ENCODE data around the gene BMERB1.
"Not testable (repeated sequence)": the region's sequence is repeated elsewhere in the genome, so short reads cannot be mapped to it uniquely, and the experiment has no call there.

BMERB1 gene

DNA sequence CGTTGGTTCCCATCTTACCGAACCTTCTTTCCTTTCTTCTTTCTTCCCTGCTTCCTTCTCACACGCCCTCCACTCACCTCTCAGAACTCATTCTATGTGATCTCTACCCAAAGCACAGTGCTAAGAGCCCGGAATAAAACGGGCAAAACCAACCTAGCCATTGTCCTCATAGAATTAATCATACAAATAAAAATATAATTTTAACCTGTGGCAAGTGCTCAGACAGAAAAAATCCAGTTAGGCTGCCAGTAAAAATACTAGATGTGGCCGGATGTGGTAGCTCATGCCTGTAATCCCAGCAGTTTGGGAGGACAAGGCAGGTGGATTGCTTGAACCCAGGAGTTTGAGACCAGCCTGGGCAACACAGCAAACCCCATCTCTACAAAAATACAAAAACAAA lies 27.0 kb downstream of the BMERB1 start:
- no peak for DNase-seq (ENCODE audit: low read depth in 2 of 2)

DNA sequence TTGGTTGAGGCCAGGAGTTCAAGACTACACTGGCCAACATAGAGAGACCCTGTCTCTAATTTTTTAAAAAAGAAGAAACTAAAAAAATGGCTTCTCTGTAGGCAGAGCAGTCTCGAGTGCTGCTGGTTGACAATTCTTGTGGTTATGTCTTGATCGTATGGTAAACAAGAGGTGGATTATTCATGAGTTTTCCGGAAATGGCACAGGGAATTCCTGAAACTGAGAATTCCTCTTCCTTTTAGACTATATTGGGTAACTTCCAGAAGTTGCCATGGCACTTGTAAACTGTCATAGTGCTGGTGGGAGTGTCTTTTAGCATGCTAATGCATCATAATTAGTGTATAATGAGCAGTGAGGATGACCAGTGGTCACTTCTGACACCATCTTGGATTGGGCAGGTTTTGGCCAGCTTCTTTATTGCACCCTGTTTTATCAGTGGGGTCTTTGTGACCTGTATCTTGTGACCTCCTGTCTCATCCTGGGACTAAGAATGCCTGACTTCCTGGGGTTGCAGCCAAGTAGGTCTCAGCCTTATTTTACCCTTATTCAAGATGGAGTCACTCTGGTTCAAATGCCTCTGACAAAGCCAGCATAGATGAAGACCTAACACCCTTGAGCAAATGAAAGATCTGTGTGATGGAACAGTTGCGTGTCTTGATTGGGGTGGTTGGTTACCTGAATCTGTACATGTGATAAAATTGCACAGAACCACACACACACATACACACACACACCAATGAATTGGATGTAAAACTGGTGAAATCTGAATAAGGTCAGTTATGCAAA lies 30.2 kb downstream of the BMERB1 start:
- DNase-seq (ENCODE audit: low read depth in 2 of 2) = no peak

DNA sequence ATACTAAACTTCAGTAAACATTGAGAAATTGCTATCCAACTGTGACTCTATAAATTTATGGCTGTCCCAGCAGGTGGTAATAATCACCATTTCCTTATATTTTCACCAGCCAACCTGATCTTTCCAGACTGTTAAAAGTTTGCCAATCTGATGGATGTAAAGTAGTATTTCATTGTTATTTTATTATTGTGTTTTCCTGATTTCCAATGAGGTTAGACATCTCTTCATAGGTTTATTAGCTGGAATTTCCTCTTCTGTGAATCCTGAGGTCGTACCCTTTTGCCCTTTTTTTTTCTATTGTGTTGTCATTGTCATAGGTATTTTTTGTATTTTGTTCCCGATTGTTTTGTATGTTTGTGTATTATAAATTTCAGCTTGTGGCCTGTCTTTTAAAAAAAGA lies 31.7 kb downstream of the BMERB1 start:
- DNase-seq (ENCODE audit: low read depth in 2 of 2) = no peak

DNA sequence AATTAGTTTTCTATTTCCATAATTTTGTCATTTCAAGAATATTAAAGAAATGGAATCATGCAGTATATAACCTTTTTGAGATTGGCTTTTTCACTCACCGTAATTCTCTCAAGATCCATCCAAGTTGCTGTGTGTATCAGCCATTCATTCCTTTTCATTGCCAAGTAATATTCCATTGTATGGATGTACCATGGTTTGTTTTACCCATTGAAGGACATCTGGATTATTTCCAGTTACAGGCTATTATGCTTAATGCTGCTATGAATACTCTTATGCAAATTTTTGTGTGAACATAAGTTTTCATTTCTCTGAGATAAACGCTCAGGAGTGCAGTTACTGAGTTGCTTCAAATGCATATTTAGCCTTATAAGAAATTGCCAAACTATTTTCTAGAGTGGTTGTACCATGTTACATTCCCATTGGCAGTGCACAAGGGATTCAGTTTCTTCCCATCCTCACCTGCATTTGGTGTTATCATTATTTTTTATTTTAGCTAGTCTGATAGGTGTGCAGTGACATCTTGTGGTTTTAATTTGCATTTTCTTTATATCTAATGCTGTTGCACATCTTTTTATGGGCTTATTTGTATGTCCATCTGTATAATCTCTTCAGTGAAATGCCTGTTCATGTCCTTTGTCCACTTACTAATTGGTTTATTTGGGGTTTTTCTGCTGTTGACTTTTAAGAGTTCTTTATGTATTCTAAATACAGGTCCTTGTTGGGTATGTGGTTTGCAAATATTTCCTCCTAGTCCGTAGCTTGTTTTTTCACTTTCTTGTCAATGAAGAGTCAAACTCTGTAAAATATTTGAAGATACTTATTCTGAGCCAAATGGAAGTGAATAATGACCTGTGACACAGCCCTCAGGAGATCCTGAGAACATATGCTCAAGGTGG lies 32.7 kb downstream of the BMERB1 start:
- DNase-seq (ENCODE audit: low read depth in 2 of 2) = no peak

DNA sequence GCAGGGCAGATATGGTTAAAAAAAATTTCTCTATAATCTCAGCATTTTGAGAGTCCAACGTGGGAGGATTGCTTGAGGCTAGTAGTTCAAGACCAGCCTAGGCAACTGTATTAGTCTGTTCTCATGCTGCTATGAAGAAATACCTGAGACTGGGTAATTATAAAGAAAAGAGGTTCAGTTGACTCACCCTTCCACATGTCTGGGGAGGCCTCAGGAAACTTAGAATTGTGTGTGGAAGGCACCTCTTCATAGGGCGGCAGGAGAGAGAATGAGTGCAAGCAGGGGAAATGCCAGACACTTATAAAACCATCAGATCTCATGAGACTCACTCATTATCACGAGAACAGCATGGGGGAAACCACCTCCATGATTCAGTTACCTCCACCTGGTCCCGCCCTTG lies 42.6 kb downstream of the BMERB1 start:
- DNase-seq (ENCODE audit: low read depth in 2 of 2) = not testable (repeated sequence)

DNA sequence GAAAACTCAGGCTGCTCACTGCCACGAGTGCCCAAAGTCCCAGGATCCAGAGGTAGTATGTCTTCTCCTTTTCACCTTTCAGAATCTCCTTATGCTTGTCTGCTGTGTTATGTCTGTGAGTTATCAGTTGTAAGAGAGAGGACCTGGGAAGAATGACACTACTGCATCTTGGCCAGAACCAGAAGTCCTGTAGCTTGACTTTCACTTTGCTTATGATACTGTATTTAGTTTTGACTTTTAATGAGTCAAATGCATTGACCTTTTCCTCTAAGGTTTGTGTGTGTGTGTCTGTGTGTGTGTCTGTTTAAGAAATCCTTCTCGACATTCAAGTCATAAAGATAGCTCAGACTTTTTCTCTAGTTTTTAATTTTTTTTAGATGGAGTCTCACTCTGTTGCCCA lies 43.4 kb downstream of the BMERB1 start:
- no peak for DNase-seq (ENCODE audit: low read depth in 2 of 2)

DNA sequence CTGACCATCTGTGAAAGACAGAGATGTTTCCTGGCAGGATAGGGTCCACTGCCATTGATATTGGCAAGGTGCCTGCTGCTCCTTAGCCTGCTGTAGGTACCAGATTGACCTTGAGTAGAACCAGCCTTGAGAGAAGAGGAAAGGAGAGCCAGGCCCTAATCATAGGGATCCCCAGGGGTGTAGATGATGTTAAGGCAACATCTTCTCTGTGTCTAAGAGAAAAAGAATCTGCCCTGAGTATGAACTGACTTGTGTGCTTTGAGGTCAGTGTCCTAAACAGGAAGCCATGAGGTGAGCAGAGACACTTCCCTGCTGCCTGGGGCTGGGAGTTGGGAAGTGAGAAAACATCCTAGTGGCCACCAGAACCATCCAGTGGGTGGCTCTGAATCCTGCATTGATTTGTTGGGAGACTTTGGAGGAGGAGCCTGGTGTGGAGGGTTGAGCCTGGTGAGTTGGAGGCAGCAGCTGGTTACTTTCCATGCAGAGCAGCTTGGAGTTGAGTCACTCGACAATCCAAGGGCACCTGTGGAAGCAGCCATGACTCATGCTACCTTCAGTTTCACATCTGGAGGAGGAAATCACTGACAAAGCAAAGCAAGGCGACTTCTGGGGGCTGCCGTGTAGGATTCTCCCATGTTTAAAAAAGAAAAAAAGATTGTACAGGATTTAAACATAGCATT lies 47.8 kb downstream of the BMERB1 start:
- no peak for DNase-seq (ENCODE audit: low read depth in 2 of 2)

DNA sequence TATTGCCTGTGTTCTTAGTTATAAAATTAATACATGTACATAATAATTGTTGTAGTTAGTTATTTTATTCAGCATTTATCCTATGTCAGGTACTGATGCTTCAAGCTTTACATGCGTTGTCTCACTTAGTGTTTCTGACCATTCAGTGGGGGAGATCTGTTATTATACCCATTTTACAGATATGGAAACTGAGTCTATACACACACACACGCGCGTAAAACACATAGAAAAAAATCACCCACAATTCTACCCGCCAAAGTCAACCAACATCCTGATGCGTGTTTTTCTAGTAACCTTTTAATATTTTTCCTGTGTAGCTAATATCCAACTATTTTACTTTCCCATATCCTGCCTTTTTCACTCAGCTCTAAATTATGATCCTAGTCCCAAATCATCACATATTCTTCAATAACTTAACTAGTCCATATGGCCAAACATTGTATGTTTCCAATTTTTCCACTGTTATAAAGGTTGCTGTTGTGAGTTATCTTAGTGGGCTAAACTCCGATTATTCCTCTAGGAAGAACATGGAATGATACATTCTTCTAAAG lies 48.4 kb downstream of the BMERB1 start:
- DNase-seq (ENCODE audit: low read depth in 2 of 2) = no peak

DNA sequence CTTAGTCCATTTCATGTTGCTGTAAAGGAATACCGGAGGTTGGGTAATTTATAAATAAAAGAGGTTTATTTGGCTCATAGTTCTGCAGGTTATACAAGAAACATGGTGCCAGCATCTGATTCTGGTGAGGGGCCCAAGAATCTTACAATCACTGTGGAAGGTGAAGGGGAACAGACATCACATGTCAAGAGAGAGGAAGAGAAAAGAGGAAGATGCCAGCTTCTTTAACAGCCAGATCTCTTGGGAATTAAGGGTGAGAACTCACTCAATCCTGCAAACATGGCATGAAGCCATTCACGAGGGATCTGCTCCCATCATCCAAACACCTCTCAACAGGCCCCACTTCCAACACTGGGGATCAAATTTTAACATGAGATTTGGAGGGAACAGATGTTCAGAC lies 49.5 kb downstream of the BMERB1 start:
- DNase-seq (ENCODE audit: low read depth in 2 of 2) = no peak

DNA sequence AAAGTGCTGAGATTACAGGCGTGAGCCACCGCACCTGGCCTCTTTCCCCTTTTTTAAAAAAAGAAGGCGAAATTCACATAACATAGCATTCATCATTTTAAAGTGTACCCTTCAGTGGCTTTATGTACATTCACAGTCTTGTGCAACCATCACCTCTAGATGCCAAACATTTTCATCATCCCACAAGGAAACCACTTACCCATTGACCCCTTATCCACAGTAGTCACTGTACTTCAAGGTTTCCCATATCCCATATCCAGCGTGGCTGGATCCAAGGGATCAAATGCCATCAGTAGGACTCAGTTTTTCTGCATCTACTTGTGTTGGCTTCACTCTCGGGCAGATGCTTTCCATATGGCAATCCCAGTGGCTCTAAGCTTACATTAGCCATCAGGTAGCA lies 50.3 kb downstream of the BMERB1 start:
- no peak for DNase-seq (ENCODE audit: low read depth in 2 of 2)

DNA sequence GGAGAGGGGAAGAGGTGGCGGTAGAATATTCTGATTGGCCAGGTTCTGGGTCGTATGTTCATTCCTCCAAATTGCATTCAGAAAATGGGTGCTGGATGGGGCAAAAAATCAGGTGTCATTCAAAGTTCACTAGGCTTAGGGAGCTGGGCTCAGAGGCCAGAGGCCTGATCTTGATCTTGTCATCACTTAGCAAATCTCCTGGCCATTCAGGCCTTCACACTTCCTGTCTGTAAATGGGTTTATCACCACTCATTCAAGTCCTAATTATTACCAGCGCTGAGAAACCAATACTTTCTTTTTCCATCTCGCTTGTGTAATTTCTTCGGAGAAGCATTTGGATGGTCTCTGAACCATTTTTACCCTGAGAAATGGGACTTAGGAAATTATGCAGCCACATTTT lies 50.8 kb downstream of the BMERB1 start:
- no peak for DNase-seq (ENCODE audit: low read depth in 2 of 2)

DNA sequence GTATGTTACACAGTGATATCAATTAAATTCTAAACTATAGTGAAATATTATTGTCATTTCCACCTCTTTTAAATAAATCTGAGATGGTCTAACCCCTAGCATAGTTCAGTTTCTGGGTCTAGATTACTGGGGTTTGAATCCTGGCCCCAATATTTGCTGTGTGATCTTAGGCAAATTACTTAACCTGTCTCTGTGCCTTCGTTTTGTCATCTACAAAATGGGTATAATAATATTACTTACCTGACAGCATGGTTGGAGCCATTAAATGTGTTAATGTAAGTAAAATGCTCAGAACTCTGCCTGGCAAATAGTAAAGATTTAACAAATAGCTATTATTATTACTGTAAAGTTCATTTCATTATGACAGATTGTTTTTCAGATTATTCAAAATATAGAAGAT lies 52.3 kb downstream of the BMERB1 start:
- no peak for DNase-seq (ENCODE audit: low read depth in 2 of 2)

DNA sequence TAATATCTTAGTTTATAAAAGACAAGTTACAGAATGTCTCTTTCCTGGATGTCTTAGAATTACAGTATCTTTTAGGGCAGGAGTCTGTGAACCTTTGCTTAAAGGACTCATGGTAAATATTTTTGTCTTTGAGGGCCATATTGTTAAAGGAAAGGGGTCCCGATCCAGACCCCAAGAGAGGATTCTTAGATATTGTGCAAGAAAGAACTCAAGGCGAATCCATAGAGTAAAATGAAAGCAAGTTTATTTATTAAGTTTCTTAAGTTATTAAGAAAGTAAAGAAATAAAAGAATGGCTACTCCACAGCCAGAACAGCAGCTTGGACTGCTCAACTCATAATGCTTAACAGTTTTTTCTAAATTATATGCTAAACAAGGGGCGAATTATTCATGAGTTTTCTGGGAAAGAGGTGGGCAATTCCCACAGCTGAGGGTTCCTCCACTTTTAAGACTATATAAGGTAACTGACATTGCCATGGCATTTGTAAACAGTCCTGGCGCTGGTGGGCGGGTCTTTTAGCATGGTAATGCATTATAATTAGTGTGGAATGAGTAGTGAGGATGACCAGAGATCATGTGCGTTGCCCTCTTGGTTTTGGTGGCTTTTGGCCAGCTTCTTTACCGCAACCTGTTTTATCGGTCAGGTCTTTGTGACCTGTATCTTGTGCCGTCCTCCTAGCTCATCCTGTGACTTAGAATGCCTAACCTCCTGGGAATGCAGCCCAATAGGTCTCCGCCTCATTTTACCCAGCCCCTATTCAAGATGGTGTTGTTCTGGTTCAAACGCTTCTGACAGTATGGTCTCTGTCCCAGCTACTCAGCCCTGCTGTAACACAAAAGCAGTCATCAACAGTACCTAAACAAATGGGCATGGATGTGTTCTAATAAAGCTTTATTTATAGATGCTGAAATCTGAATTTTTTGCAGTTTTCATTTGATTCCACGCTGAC lies 53.2 kb downstream of the BMERB1 start:
- no peak for DNase-seq (ENCODE audit: low read depth in 2 of 2)

DNA sequence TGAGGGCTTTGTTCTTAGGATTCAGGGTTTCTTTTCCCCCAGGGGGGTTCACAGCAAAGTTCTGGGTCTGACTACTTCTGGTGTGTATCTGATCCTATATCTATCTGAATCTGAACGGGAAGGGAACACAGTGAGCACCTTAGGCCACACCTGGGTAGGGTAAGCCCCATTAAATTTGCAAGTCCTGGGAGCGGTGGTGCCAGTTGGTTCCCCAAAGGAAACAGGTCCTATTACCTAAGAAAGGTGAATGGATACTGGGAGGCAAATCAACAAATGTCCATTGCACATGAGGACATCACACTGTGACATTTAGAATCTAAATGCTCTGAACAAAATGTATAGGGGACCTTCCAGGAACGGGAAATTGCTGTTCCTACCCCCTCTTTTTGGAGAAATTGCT lies 54.6 kb downstream of the BMERB1 start:
- DNase-seq (ENCODE audit: low read depth in 2 of 2) = no peak

DNA sequence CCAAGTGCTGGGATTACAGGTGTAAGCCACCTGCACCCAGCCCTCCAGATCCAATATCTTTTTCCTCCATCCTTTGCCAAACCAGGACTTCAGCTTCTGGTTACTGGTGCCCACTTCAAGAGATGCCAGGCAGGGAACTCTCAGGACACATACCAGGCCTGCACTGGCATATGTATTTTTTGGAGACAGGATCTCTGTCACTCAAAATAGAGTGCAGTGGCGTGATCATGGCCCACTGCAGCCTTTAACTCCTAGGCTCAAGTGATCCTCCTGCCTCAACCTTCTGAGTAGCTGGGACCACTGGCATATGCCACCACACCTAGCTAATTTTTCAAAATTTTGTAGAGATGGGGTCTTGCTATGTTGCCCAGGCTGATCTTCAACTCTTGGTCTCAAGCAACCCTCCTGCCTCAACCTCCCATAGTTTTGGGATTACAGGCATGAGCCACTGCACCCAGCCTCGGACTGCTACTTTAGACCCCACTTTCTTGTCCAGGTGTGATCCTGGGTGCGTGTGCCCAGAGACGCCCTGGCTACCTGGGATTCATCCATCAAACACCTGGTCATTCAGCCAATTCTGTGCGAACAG lies 55.8 kb downstream of the BMERB1 start:
- no peak for DNase-seq (ENCODE audit: low read depth in 2 of 2)

DNA sequence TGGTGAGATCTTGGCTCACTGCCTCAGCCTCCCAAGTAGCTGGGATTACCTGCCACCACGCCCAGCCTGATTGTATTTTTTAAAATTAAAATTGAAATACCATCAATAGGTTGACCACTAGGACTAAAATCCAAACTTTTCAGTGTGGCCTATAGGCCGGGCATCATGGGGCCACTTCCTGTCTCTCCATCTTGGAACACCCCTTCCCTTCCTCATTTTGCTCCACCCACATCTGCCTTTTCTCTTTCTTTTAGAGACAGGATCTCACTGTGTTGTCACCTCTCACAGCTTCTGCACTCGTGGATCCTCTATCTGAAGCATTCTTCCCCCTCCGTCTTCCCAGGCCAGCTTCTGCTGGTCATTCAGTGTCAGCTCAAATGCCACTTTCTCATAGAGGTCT lies 57.0 kb downstream of the BMERB1 start:
- no peak for DNase-seq (ENCODE audit: low read depth in 2 of 2)

DNA sequence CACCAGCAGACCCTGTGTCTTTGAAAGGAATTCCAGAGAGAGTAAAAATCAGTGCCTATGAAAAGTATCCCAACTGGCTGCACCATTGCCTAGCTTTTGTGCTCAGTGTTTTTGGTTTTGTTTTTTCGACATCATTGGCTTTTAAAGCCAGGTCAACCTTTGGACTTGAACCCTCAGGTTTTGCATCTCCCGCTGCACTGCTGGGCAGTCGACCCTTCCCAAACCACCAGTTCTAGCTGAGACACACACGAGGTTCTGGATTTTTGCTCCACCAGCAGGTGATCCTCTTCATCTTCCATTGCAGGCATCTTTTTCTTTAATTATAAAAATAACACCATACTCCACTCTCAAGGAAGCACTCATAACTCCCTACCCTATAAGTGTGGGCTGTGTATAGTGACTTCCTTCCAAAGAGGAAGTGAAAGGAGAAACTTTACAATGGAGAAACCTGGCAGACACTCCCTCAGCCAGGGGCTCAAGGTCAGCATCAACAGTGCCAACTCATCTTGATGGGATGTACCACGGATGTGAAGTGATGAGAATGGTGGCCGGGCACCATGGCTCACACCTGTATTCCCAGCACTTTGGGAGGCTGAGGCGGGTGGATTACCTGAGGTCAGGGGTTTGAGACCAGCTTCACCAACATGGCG lies 57.8 kb downstream of the BMERB1 start:
- DNase-seq (ENCODE audit: low read depth in 2 of 2) = no peak

DNA sequence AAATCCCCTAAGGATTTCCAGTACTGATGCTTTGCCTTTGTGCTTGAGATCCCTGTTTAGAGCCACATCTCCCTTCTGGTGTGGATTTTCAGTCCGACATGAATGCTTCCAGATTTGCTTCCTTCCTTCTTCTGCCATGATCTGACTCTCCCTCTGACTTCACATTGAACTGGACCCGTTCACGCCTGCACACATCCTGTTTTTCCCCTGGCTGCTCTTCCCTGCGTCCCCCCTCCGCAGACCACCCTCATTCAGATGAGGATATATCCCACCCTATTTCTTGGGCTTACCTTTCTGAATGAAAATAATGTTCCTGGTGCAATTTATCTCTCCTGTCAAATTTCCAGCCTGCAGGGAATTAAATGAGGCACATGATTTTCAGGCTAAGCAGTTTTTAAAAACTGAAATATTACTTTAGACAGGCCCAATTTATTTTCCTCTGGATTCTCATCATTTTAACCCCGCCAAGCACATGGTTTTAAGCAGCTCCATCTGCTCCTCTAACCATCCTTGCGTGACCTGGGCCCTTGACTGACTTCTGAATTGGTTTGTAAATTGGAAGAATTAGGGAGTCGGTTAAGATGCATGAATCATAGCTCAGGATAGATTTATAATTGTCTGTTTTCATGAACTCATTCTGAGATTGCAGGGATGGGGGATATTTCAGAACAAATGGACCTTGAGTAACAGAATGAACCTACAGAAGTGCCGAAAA lies 59.2 kb downstream of the BMERB1 start:
- no peak for DNase-seq (ENCODE audit: low read depth in 2 of 2)

DNA sequence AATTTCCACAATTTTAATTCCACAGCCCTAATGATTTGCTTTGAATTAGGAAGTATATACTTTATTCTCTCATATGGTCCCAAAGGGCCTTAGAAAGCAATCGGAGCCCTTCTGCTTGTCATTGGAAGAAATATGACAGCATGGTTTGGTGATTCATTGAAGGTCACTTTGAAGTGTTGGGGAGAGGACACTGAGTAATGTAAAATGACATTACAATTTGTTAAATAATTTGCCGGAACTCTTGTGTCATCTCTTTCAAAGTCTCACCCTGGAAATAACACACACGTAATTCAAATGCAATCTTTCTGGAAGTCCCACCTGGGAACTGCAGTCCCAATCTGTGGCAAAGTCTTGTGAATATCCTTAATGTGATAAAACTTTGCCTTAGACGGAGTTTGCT lies 59.8 kb downstream of the BMERB1 start:
- no peak for DNase-seq (ENCODE audit: low read depth in 2 of 2)

DNA sequence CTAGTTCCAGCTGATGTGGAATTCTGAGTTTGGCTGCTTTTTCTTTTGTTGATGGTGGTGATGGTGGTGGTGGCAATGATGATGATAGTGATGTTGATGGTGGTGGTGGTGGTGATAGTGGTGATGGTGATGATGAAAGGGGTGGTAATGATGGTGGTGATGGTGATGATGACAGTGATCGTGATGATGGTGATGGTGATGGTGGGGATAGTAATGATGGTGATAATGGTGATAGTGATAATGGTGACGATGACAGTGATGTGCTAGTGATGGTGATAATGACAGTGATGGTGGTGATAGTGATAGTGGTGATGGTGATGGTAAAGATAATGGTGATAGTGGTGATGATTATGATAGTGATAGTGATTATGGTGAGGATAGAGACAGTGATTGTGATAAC lies 61.5 kb downstream of the BMERB1 start:
- no peak for DNase-seq (ENCODE audit: low read depth in 2 of 2)

Measured in stimulated activated CD4-positive, alpha-beta T cell treated with anti-CD3 and anti-CD28 coated beads, Interleukin-1b, Interleukin-23, amount 100 ng/mL, for 1 hour (primary cell).